SH-SY5Y (cell line): ENCODE measurements around the gene SPACA7.

ENCODE experiments used
- GATA2 ChIP-seq: IDR thresholded peaks from 2 replicates; pipeline ENCODE4 v1.6.1; 2011; ENCODE audit warnings: mild to moderate bottlenecking, low read depth, low read length
- GATA3 ChIP-seq: IDR thresholded peaks from 2 replicates; pipeline ENCODE4 v1.6.1; 2011; ENCODE audit warnings: low read depth, mild to moderate bottlenecking, low read length, moderate library complexity

The SPACA7 gene

GRCh38 chr13:112456138-112457056 lies 80.2 kb downstream of the SPACA7 start:
- TF ChIP-seq GATA3 (no peak), GATA2 (no peak)

GRCh38 chr13:112457081-112457480 lies 80.9 kb downstream of the SPACA7 start:
- TF ChIP-seq GATA3 (no peak), GATA2 (no peak)

- TF ChIP-seq GATA2 = no peak
- no peak for TF ChIP-seq GATA3
Observed at GRCh38 chr13:112457485-112457884, 81.3 kb downstream of the SPACA7 start.

GRCh38 chr13:112462408-112462807 lies 86.3 kb downstream of the SPACA7 start:
- TF ChIP-seq GATA3 = no peak
- no peak for TF ChIP-seq GATA2

- no peak for TF ChIP-seq GATA3
- no peak for TF ChIP-seq GATA2
Observed at GRCh38 chr13:112464720-112465119, 88.6 kb downstream of the SPACA7 start.

GRCh38 chr13:112465251-112466131 lies 89.3 kb downstream of the SPACA7 start:
- TF ChIP-seq GATA2 (no peak), GATA3 (no peak)

- TF ChIP-seq GATA3 = no peak
- no peak for TF ChIP-seq GATA2
Observed at GRCh38 chr13:112466132-112467058, 90.2 kb downstream of the SPACA7 start.

GRCh38 chr13:112467236-112467635 lies 91.1 kb downstream of the SPACA7 start:
- TF ChIP-seq GATA2 (no peak), GATA3 (no peak)

GRCh38 chr13:112468069-112468468 lies 91.9 kb downstream of the SPACA7 start:
- TF ChIP-seq GATA2 = no peak
- TF ChIP-seq GATA3 = no peak

GRCh38 chr13:112469071-112469745 lies 93.1 kb downstream of the SPACA7 start:
- TF ChIP-seq GATA3 (no peak), GATA2 (no peak)

GRCh38 chr13:112473818-112474217 lies 97.7 kb downstream of the SPACA7 start:
- TF ChIP-seq GATA3 (no peak), GATA2 (no peak)

- TF ChIP-seq GATA2 (no peak), GATA3 (no peak)
Observed at GRCh38 chr13:112474869-112475268, 98.7 kb downstream of the SPACA7 start.

- TF ChIP-seq GATA2 = no peak
- TF ChIP-seq GATA3 = no peak
Observed at GRCh38 chr13:112475889-112476288, 99.7 kb downstream of the SPACA7 start.

- TF ChIP-seq GATA3 (no peak), GATA2 (no peak)
Observed at GRCh38 chr13:112477070-112477619, 101.0 kb downstream of the SPACA7 start.
